COLO829 (cell line): ENCODE results near the gene ARHGEF28.

Experiments used
- DNase-seq: peaks from one replicate; pipeline ENCODE4 v3.0.0; 2012; ENCODE audit warnings: low spot score

ARHGEF28 gene, protein sequence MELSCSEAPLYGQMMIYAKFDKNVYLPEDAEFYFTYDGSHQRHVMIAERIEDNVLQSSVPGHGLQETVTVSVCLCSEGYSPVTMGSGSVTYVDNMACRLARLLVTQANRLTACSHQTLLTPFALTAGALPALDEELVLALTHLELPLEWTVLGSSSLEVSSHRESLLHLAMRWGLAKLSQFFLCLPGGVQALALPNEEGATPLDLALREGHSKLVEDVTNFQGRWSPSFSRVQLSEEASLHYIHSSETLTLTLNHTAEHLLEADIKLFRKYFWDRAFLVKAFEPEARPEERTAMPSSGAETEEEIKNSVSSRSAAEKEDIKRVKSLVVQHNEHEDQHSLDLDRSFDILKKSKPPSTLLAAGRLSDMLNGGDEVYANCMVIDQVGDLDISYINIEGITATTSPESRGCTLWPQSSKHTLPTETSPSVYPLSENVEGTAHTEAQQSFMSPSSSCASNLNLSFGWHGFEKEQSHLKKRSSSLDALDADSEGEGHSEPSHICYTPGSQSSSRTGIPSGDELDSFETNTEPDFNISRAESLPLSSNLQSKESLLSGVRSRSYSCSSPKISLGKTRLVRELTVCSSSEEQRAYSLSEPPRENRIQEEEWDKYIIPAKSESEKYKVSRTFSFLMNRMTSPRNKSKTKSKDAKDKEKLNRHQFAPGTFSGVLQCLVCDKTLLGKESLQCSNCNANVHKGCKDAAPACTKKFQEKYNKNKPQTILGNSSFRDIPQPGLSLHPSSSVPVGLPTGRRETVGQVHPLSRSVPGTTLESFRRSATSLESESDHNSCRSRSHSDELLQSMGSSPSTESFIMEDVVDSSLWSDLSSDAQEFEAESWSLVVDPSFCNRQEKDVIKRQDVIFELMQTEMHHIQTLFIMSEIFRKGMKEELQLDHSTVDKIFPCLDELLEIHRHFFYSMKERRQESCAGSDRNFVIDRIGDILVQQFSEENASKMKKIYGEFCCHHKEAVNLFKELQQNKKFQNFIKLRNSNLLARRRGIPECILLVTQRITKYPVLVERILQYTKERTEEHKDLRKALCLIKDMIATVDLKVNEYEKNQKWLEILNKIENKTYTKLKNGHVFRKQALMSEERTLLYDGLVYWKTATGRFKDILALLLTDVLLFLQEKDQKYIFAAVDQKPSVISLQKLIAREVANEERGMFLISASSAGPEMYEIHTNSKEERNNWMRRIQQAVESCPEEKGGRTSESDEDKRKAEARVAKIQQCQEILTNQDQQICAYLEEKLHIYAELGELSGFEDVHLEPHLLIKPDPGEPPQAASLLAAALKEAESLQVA (N-terminal part only)

DNA sequence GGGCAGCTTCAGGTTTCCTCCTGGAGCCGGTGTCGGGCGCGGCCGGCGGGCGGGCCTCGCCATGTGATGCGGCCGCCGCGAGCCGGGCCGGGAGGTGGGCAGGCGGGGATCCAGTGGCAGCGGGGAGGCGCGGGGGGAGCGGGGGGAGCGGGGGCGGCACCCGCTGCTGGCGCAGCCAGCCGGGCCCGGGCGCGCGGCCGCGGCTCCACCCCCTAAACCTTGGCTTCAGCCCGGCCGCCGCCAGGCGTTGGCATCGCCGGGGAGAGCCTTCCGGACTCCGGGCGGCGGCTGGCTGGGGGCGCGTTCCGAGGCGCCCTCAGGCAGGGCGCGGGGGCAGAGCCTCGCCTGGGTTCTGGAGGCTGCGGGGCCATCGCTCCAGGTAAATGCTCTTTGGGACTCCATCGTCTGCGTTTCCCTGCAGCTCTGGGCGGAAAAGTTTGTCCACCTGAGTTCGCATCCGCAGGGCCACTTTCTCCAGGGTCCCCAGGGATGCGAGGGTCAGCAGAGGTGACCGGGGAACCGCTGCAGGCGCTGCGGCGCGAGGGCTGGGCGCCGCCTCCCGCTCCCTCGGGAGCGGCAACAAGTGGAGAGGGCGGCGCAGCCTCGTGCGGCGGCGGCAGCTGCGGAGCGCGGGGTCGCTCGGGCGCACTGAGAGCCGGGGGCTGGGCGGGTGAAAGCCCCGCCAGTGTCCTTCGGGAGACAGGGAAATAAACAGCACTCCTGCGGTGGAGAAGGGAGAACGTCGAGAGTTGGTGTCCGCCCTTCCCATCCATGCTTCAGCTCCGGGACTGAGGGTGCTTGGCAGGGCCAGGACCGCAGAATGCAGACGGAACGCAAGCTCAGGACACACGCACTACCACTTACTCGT is at the start of gene ARHGEF28:
ARHGEF28 (plus strand) TSS at position 253 of the 868 bp plus-strand sequence. CDS start 58,656 bp downstream, outside the sequence.
- DNase-seq = peak; percentile 8

DNA sequence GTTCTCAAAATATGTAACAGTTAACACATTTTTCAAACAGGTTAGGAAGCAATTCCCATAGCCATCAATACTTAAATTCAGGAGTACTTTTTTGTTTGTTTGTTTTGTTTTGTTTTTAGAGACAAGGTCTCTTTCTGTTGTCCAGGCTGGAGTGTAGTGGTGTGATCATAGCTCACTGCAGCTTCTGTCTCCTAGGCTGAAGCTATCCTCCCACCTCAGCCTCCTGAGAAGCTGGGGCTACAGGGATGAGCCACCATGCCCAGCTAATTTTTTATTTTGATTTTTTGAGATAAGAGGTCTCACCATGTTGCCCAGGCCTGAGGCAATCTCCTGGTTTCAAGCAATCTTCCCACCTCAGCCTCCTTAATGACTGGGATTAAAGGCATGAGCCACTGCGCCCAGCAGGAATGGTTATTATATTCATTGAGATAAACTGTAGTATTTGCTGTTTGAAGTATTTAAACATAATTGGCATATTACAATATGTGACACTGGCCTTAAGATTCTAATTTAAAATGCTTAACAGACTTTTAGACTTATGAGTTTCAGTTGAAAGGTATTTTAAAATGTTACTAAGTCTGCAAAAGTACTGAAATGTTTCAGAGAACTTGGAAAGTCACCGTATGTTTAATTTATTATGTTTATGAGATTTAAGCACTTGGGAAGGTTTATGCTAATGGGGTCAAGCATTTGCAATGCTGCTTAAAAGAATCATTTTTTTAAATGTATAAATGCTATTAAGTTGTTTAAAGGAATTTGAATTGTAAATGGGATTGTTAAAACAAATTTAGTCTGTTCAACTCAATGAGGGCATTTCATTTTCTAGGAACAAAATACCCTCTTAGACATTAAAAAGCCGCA is 43.5 kb upstream of the ARHGEF28 start:
- DNase-seq = no peak

DNA sequence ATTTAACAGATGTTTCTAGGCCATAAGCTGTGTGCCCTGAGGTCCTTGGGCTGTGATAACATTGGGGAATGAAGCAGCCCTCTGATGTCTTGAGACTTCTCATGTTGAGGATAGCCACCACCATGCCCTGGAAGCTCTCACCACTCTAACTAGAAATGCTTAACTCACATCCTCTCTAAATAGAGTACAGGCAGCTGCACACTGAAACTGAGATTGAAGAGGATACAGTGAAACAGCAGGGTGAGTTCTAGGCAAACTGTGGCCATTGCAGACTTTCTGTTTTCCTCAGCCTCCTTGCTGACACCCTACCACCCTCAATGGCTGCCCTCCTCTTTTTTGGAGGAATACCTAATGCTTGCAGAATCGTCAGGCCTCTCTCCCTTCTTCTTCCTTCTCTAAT is 38.1 kb upstream of the ARHGEF28 start:
- no peak for DNase-seq

DNA sequence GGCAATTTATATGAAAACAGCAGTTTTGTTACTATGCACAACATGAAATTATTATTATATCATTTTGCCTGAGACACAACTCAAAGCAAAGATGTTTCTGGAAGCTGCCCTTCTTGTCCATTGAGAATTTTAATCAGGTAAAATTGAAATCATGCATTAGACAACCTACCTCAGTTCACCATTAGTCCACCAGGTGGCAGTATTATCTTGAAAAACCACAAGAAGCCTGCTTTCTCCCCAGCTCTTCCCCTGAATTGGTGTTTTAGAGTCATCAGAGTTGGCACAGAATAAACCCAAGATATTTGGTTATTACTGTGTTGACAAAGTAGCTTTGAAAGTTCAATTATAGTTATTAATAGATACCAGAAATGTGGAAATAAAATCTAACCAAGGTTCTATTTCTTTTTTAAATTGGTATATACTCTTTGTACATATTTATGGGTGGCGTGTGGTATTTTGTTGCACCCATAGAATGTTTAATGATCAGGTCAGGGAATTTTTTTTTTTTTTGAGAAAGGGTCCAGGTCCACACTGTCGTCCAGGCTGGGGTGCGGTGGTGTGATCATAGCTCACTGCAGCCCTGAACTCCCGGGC is 34.8 kb upstream of the ARHGEF28 start:
- DNase-seq = peak; percentile 40

DNA sequence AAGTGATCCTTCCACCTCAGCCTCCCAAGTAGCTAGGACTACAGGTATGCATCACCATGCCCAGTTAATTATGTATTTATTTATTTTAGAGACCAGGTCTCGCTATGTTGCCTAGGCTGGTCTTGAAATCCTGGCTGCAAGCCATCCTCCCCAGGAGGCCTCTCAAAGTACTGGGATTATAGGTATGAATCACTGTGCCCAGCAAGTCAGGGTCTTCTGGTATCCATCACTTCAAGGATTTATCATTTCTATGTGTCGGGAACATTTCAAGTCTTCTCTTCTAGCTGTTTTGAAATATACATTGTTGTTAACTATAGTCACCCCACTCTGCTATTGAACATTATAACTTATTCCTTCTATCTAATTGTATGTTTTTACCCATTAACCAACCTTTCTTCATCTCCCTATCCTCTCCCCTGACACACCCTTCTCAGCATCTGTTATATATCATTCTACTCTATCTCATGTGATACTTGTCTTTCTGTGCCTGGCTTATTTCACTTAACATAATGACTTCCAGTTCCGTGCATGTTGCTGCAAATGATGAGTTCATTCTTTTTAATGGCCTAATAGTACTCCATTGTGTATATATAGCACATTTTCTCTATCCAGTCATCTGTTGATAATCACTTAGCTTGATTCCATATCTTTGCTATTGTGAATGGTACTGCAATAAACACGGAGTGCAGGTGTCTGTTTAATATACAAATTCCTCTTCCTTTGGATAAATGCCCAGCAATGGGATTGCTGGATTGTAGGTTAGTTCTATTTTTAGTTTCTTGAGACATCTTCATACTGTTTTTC is 34.1 kb upstream of the ARHGEF28 start:
- DNase-seq = no peak

DNA sequence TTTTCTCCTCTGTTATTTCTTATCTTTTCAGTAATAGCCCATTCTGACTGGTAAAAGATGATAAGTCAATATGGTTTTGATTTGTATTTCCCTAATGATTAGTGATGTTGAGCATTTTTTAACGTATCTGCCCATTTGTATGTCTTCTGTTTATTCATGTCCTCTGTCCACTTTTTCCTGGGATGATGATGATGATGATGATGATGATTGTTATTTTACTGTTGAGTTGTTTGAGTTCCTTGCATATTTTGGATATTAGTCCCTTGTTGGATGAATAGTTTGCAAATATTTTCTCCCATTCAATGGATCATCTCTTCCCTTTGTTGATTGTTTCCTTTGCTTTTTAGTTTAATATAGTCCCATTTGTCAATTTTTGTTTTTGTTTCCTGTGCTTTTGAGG is 33.4 kb upstream of the ARHGEF28 start:
- DNase-seq = no peak

DNA sequence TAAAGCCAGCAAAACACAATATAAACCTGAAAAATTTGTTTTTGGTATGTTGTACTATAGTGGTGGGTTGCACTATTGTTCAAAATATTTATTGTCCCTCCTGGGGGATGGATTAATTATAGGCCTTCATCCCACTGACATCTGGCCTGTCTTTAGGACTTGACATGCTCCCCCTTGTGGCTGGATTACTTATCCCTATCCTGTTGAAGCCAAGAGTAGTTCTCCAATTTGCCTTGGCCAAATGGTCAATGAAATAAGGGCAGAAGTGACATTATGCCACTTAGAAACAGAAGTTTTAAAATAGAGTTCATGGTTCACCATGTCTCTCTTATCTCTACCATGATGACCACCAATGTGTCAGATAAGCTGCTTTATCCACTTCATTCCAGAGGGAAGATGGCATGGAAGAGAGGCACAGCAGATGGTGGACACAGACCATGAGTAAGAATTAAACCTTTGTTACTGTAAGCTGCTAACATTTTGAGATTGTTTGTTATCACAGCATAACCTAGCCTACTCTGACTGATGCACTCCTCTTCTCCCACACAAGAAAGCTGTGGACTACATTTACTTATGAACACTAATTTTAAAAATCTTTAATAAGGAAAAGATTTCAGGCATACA is 29.2 kb upstream of the ARHGEF28 start:
- peak; percentile 3 for DNase-seq

DNA sequence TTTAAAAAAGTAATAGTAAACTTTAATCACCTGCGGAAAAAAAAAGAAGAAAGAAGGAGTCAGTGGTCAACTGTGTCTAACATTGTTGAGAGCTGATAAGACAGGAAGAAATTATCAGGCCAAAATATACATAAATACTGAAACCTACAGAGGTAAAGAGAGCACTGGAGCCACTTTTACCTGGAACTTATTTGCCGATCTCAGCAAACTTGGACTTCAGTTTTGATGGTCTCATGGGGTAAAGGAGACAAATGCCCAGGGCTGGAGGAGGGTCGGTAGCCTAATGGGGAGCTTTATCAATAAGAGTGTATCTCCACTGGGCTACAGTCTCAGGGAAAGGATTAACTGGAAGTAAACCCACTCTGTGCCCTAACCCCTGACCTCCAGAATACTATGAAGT is 26.6 kb upstream of the ARHGEF28 start:
- no peak for DNase-seq

DNA sequence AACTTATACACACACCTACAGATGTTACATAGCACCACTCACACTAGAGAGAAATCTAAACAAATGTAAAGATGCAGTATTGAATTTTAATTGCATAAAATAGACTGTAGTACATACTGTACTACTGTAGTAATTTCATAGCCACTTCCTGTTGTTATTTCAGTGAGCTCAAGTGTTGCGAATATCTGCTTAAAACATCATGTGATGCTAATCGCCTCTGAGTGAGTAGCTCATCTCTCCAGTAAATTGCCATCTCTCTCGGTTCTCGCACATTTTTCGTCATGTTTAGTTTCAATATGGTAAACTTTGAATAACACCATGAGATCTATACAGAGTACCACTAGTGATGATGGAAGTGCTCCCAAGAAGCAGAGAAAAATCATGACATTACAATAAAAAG is 22.0 kb upstream of the ARHGEF28 start:
- no peak for DNase-seq

DNA sequence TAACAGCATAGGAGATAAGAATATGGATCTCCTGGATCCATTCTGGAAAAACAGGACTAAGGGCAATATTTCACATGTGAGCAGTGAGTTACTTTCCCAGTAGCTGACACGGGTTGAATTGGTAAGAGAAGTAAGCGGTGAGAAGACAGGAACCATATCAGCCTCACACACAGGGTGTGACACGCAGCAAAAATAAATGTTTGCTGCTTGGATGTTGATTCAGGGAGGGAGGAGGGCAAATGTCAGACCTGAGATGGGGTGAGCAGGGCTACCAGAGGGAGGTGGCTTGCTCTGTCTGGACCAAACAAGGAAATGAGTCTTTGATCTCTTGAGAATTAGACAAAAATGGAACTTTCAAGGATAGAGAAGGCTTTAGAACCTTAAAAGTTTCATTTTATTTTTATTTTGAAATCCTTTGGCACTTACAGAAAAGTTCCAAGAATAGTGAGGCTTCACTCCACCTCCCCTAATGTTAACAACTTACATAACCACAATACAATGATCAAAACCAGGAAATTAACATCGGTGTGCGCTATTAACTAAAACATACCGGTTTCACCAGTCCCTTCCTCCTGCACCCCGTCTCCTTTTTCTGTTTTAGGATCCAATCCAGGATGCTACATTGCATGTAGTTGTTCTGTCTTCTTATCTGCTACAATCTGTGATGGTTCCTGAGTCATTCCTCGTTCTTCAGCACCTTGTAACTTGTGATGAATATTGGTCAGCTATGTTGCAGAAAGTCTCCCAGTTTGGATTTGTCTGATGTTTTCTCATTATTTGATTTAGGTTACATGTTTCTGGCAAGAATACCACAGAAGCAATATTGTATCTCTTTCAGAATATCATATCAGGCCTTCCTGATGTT is 20.5 kb upstream of the ARHGEF28 start:
- no peak for DNase-seq

DNA sequence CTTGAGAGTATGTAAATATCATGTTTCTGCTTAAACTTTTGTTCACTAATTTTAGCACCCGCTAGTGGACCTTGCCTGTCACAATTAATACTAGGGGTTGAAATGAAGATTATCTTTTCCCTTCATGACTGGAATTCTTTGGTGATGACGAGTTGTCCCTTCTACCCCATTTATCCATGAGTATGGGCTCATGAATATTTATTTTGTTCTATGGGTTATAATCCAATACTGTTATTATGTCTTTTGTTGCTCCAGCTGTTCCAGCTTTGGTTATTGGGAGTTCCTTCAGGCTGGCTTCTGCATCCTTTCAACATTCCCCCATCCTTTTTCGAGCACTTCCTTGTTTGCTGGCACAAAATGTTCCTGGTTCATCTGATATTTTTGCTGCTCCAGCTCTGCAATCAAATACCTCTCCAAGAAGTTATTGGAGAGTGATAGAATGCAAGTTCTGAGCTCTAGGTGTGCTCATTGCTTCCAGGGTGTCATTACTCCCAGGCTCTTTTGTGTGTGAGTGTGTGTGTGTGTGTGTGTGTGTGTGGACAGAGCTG is 19.7 kb upstream of the ARHGEF28 start:
- DNase-seq = no peak

DNA sequence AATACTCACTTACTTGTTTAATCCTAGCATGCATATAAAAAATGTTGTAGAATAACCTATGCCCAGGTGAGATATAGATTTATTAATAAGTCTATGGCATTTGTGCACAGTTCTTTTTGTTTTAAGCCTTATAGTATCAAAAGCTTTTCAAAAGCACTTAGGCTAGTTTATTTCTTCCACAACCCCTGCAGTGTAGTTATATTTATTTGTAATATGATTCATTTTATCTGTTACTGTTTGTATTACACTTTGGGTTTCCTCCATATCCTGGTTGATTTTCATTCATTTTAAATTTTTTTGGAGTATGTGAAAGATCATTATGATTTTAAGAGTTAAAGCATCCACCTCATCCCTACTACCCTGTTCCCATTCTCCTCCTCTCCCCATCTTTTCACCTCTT is 18.8 kb upstream of the ARHGEF28 start:
- DNase-seq = no peak

DNA sequence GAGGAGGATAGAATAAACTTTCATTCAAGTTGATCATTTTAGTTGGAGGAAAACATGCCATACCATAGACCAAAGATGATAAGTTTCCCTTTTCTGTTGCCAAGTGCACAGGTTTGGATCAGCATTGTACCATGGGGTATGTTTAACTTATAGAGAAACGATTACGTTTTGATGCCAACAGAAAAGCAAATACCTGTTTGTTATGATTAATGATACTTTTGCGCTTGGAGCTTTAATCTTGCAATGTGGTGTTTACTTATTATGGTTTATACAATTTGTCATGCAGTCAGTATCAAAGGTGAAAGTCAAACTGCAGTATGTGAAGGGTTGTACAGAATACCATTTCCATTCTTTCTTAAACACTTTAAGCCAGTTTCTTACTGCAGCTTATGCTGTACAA is 13.2 kb upstream of the ARHGEF28 start:
- DNase-seq = no peak

DNA sequence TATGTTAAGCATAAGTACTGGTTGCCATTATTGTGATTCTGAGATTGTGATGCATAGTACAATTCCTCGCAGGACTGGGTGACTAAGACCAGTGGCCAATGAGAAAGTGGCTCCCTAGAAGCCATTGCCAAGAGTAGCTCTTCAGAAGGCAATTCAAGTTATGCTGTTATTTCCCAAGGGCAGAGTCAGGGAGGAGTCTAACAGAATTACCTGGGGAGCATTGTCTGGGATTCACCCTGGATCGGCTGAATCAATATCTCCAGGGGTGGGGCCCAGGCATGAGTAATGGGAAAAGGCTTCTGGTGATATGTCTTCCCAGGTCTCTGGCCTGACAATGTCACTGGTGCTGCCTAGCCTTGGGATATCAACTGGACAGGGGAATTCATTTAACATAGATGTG is 10.9 kb upstream of the ARHGEF28 start:
- no peak for DNase-seq

DNA sequence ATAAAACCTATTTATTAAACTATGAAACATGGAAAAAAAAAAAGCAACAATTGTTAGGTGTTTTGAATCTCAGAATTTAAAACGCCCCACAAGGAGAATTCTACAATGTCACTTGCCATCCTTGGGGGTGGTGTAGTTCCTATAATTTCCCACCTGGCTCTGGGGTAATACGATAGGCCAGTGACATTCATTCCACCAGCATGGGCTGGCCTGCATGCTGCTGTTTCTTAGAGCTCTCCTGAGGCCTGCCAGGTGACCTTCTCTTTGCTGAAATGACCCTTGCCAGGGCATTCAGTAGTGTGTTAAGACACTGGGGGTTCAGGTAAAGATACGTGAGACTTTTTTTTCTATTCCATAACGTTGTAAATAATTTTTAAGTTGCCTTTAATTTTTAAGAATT is 10.0 kb upstream of the ARHGEF28 start:
- no peak for DNase-seq

DNA sequence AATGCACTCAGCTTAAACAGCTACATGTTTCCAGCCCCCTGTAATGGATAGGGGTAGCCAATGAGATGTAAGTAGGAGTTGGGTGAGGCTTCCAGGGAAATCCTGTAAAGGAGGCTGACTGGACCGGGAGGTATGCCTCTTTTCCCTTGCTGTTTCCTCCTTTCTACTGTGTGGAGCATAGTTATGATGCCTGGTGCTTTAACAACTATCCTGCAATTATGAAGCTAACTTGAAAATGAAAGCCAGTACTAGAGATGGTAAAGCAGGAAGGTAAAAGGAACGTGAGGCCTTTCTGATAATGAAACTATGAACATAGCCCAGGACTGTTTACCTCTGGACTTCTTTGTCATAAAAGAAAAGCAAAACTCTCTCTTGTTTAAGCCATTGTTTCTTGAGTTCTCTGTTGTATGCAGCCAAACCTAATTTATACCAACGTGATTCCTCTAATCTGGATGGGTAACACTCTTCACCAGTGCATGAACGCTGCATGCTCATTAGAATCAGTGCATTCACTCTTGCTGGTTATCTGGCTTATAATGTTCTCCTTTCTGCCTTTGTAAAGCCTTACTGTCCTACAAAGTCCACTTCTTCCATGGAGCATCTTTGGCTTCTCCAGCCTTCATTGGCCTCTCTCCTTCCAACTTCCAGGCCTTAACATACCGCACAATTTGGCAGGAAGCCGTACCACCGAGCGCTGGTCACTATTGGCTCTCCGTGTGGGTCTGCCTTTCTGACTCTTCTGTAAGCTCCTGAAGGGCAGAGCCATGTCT is 8.3 kb upstream of the ARHGEF28 start:
- no peak for DNase-seq
